ENCODE measurements around the gene NEAT1.
A peak's percentile ranks its signal among the peaks of the same experiment; 100 is the strongest.

Gene NEAT1

GRCh38 chr11:65422633-65423515, at the start of gene NEAT1:
TSS of gene NEAT1 (plus strand) at chr11:65422798.
- DNase-seq: peak; percentile 83

GRCh38 chr11:65373839-65374580, 48.6 kb upstream of the NEAT1 start:
- no peak for DNase-seq

GRCh38 chr11:65375012-65375411, 47.6 kb upstream of the NEAT1 start:
- DNase-seq: peak; percentile 21

DNA sequence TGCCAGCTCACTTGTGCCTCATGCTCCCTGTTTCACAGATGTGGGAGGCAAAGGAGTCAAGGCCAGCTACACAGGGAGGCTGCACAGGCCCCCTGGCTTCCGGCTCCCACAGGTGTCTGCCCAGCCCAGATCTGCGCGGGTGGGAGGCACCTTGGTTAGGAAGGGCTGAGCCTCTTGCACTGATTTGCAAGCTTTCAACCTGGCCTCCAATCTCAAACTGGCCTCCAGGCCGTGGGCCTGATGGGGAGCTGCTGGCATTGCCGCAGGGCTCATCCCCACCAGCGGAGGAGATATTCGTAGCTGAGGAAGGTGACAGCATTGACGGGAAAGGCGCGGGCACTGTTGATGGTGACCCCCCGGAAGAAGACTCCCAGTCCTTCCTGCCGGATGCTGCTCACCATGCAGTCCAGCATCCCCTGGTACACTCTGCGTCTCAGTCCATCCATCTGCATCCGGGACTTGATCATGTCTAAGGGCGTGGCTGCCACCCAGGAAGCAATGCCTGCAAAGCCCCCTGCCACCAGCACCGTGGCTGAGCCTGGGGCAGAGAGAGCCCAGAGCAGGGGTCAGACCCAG, 46.4 kb upstream of the NEAT1 start:
- DNase-seq: no peak

- no peak for DNase-seq
These were observed 45.6 kb upstream of the NEAT1 start for GRCh38 chr11:65377036-65377435.

DNA sequence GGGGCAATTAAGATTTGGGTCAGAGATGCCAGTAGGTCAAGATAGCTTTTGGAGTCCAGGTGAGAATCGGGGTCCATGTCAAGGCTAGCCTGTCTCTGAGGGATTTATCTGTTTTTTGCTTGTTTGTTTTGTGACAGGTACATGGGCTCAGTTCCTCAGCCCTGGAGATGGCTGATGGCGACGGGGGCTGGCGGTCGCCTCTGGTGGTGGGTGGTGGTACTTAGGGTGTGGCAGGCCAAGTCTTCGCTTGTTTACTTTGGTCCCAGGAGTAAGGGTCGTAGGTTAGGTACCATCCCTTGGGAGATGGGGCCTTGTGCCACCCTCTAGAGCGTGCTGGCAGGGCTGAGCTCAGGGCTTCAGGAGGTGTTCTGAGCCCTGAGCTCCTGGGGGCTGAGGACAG, 44.8 kb upstream of the NEAT1 start:
- DNase-seq: no peak

DNA sequence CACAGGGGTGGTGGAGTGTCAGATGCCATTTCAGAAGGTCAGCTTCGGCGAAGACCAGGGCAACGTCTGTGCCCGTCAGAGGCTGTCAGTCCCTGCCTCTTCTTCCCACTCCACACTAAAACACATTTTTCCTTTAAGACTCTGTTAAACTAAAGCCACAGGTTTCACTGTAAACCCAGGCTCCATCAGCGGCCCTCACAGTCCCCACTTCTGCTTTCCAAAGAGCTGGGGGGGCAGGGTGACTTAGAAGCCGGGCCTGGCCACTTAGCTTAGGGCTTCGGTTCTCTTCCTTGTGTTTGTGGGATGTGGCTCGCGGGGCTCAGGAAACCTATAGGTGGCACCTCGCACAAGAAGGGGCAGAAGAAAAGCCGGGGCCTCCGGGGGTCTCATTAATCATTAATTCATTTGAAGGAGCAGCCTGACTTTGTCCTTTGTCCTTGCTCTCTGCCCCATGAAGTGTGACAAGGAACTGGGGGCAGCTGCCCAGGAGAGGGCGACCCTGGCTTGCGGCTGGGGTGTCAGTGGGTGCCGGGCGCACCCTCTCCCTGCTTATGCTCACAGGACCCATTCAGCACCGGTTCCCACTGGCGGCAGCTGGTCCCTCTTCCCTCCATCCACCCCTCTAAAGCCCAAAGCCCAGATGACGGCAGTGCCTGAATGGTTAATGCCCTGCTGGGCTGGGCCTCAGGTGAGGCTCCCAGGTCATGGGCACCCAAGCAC, 44.2 kb upstream of the NEAT1 start:
- DNase-seq: no peak

DNA sequence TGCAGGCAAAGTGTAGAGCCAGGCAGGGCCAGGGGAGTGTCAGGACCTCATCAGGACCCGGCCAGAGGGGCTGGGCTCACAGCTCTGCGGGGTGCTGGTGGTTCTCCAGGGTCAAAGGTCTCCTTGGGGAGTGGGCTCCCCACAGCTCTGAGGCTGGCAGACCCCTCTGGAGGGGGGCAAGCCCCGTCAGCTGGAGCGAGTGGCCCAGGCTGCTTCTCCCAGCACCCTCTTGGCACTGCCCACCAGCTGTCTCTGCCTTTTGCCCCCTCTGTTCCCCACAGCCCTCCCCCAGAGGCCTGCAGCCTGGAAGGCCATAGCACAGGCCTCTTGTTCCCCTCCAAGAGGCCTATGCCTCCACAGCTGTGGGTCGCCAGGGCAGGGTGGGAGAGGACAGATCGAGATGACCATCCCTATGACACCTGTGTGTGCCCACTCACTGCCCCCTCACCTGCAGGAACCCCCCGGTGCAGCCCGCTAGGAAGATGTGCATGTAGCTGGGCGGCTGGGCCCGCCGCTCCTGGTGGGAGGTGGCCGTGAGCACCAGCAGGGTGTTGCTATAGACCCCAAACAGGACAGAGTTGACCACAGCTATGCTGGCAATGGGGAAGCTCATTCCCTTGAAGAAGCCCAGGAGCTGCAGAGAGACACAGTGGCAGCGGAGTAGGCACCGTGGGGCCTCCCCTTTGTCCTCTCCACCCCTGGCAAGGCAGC, 43.5 kb upstream of the NEAT1 start:
- DNase-seq: no peak

GRCh38 chr11:65379698-65380459, 42.7 kb upstream of the NEAT1 start:
- no peak for DNase-seq

- peak; percentile 31 for DNase-seq
These were observed 42.0 kb upstream of the NEAT1 start for GRCh38 chr11:65380460-65381119.

DNA sequence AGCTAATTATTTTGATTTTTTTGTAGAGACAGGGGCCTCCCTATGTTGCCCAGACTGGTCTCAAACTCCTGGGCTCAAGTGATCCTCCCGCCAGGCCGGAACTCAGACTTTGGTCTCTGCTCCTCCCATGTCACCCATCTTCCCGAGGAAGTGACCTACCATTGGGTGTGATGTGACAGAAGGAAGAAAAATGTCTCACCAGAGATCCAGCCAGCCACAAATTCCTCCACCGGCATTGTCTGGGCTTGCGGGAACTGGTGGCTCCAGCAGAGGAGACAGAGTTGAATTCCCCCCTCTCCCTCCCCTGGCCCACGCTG, 40.9 kb upstream of the NEAT1 start:
- no peak for DNase-seq

DNA sequence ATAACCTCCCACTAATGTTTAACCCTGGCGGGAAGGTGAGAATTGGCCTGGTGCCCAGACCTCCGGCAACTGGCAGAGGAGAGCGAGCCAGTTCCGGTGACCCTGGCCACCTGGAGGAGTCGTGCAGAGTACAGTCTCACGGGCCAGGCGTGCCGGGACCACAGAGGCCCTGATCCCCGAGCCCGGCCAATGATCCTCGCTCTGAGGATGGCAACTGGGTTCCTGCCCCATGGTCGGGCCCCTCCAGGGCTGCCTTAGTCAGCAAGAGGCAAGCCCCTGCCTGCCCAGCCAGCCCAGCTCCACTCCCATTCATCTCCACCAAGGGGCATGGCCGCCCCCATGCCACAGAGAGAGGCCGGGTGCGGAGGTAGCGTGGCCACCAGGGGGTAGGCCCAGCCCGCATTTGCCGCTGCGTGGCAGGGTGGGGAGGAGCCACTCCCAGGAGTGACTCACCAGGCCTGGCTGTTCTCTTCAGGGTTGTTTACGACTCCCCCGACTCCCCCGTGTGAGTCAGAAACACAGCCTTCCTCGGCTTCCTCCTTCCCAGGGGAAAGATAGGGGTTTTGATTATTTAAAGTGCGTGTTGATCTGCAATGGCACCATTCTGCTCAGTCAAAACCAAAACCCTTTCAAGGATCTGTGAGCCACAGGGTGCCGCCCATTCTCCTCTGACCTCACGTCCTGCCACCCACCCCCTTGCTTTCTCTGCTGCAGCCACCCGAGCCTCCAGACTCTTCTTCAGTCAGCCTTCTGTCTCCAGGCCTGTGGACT, 40.4 kb upstream of the NEAT1 start, which contains the start of gene SLC25A45:
TSS of gene SLC25A45 (minus strand) at position 614 of the 771 bp plus-strand sequence. CDS start 695 bp downstream, outside the sequence.
- DNase-seq: peak; percentile 97

DNA sequence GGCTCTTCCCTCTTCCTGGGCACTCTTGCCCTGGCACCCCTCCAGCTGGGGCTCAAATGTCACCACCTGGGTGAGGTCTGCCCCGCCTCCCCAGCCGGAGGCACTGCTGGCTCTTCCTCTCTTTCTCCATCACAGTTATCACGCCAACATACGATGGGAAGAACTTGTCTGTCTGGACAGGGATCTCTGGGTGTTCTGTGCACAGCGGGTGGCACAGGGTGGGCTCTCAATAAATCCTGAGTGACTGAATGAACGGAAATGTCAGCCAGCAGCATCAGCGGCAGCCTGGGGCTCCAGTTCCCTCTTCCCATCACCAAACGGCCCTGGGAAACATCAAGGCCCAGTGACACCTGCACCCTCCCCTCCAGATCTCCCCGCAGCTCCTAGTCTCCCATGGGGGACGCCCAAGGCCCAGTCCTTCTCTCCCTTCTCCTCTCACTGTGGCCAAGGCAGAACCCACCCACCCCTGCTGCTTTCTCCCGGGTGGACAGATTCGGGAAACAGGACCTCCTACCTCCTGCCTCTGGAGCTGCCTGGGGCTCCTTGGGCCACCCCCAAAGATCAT, 39.7 kb upstream of the NEAT1 start:
- no peak for DNase-seq

DNA sequence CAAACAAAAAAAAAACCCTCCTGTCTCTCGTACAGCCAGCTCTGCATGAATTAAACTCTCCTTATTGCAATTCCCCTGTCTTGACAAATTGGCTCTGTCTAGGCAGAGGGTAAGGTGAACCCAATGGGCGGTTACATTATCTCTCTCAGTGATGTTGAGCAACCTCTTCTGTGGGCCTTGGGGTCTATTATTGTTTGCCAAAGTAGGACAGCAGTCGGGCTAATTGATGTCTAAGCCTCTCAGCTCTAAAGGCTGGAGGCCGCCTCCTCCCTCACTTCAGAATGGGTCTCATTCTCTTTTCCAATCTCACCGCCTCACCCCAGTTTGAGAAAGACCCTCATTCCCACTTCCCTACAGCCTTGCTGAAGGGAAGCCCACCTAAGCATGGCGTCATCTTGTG, 38.8 kb upstream of the NEAT1 start:
- DNase-seq: peak; percentile 46

DNA sequence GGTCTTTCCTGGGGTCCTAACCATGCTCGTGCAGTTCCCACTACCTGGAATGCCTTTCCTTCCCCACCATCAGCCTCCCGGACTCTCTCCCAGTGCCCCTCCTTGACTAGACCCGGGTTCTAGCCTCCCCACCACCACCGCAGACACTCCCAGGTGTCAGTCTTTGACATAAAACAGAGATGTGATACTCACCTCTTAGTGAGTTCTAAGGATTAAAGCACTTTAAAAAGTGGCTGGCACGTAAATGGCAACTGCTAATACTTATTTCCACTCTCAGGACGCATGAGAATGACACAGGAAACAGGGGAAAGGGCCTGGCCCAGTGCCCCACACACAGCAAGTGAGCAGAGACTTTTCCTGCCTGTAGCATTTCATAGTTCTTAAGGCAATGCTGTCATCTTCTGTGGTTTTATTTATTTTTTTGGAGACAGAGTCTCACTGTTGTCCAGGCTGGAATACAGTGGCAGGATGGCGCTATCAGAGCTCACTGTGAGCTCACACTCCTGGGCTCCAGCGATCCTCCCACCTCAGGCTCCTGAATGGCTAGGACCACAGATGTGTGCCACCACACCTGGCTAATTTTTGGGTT, 38.2 kb upstream of the NEAT1 start:
- no peak for DNase-seq

GRCh38 chr11:65386307-65387140, 36.1 kb upstream of the NEAT1 start, which contains the start of gene FRMD8:
TSS of gene FRMD8 (plus strand) at chr11:65386637. CDS start at chr11:65387037, 400 bp downstream.
- peak; percentile 93 for DNase-seq

GRCh38 chr11:65388731-65389130, 33.9 kb upstream of the NEAT1 start:
- no peak for DNase-seq

DNA sequence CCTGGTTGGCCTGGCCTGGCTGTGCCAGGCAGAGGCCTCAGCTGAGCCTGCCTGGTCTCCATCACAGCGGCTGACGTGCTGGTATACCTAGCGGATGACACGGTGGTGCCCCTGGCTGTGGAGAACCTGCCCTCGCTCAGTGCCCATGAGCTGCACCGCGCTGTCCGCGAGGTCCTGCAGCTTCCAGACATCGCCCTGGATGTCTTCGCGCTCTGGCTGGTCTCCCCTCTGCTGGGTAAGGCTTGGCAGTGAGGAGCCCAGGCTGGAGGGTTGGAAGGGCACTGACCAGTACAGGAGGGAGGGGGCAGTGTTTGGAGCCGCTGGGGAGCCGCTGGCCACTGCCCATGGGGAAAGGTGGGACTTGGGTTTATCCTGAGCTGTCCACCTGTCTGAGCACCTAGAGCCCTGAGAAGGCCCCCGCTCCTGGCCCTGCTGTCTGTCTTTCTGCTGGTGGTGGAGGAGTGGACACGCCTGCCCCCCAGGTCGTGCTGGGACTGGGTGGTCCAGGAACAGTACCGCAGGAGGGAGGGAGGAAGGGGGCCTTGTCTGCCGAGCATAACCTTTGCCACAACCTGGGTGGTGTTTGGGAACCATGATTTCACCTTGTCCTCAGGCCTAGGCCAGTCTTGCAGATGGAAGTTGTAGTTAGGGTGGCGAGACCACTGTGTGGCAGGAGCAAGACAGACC, 33.2 kb upstream of the NEAT1 start:
- no peak for DNase-seq
